Astrocyte of the spinal cord (primary cell): ENCODE measurements around the gene LHX5.

Source experiments
- DNase-seq: peaks from one replicate; pipeline ENCODE4 v3.0.0; 2011; ENCODE audit warnings: low read depth, low spot score
- H3K4me3 ChIP-seq: 2 replicates; pipeline ENCODE4 v1.5.1; 2011; ENCODE audit warnings: low read depth, mild to moderate bottlenecking, low read length, moderate library complexity
- CTCF ChIP-seq: IDR thresholded peaks from 2 replicates; pipeline ENCODE4 v1.5.1; 2012; ENCODE audit warnings: low read depth, mild to moderate bottlenecking, low read length, inconsistent platforms
- in situ Hi-C: cut with HindIII; loops from 2 replicates; pipeline ENCODE4 v1.10.0; 2017; ENCODE audit warnings: low sequenced_read_pairs

Gene LHX5

GRCh38 chr12:113443030-113443539 is 28.6 kb downstream of the LHX5 start:
- DNase-seq = no peak
- in situ Hi-C loops = no loop called here
- no peak overlapping the region for H3K4me3 ChIP-seq
- TF ChIP-seq CTCF = no peak

- in situ Hi-C loops = no loop called here
- no peak for TF ChIP-seq CTCF
- no peak for DNase-seq
- no peak overlapping the region for H3K4me3 ChIP-seq
These were observed 30.5 kb downstream of the LHX5 start for GRCh38 chr12:113440947-113441782.

- no peak for TF ChIP-seq CTCF
- no peak for DNase-seq
- in situ Hi-C loops = no loop called here
These were observed 31.3 kb downstream of the LHX5 start for GRCh38 chr12:113440336-113440735.

GRCh38 chr12:113439606-113440030 is 32.1 kb downstream of the LHX5 start:
- H3K4me3 ChIP-seq = no peak overlapping the region
- peak; percentile 77 for TF ChIP-seq CTCF
- in situ Hi-C loops = no loop called here
- peak; percentile 27 for DNase-seq

More at GRCh38 chr12:113440336-113440735, 31.3 kb downstream of the LHX5 start:
- H3K4me3 ChIP-seq = no peak overlapping the region

GRCh38 chr12:113439301-113439597 is 32.4 kb downstream of the LHX5 start:
- in situ Hi-C loops = no loop called here
- TF ChIP-seq CTCF = no peak
- H3K4me3 ChIP-seq = no peak overlapping the region
- DNase-seq = no peak

- in situ Hi-C loops = no loop called here
- DNase-seq = no peak
- H3K4me3 ChIP-seq = no peak overlapping the region
- no peak for TF ChIP-seq CTCF
These were observed 33.0 kb downstream of the LHX5 start for GRCh38 chr12:113438523-113439300.
